Fibroblast of mammary gland (primary cell): ENCODE data around the gene SERGEF.

Source experiments
- DNase-seq: peaks from one replicate; pipeline ENCODE4 v3.0.0-alpha.2; 2010; ENCODE audit warnings: low read depth
- H3K4me3 ChIP-seq: 2 replicates; pipeline ENCODE4 v1.5.1; 2011; ENCODE audit warnings: low read depth, mild to moderate bottlenecking, low read length, moderate library complexity; ENCODE audit not compliant: control insufficient read depth
- TF ChIP-seq, protein P1 (sequence below): conservative IDR thresholded peaks from 2 replicates; pipeline ENCODE4 v1.5.1; 2011; ENCODE audit warnings: low read depth, low read length, inconsistent platforms; ENCODE audit not compliant: control insufficient read depth, insufficient read depth

The SERGEF gene

DNA sequence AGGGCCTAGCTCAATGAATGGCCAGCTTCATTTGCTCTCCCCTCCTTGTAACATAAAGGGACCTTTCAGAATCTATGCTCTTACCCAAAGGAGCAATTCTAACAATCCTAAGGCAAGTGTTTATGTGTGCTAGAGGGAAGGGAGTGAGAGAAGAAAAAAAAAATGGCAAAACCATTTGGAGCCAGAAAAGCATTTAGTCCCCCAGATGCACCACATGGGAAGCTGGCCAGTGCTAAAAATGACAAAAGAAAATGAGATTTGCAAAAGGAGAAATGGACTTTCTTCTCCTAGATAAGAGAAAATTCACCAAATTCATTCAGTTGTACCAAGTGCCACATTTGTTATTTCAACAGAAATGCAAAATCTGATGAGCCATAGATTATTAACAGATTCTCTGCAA, 52.8 kb downstream of the SERGEF start:
- TF ChIP-seq, protein P1, sequence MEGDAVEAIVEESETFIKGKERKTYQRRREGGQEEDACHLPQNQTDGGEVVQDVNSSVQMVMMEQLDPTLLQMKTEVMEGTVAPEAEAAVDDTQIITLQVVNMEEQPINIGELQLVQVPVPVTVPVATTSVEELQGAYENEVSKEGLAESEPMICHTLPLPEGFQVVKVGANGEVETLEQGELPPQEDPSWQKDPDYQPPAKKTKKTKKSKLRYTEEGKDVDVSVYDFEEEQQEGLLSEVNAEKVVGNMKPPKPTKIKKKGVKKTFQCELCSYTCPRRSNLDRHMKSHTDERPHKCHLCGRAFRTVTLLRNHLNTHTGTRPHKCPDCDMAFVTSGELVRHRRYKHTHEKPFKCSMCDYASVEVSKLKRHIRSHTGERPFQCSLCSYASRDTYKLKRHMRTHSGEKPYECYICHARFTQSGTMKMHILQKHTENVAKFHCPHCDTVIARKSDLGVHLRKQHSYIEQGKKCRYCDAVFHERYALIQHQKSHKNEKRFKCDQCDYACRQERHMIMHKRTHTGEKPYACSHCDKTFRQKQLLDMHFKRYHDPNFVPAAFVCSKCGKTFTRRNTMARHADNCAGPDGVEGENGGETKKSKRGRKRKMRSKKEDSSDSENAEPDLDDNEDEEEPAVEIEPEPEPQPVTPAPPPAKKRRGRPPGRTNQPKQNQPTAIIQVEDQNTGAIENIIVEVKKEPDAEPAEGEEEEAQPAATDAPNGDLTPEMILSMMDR = no peak
- DNase-seq = no peak
- no peak overlapping the region for H3K4me3 ChIP-seq

DNA sequence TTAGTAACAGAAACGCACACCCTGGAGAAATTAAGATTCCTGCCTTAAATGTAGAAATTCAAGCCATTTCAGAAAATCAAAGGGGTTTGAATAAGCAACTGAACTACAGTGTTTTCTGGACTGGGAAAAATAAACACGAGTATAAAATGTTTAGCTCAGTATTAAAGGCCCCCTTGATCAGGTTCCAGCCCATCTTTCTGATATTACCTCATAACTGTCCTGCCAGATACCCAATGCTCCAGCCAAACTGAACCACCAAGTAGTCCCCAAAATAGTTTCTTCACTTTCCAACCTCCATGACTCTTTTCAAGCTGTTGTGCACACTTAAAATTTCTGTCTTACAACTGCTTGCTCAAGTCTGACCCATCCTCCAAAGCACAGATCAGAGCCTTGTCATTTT, 54.4 kb downstream of the SERGEF start:
- DNase-seq = no peak
- H3K4me3 ChIP-seq = no peak overlapping the region
- TF ChIP-seq, protein P1 = no peak

DNA sequence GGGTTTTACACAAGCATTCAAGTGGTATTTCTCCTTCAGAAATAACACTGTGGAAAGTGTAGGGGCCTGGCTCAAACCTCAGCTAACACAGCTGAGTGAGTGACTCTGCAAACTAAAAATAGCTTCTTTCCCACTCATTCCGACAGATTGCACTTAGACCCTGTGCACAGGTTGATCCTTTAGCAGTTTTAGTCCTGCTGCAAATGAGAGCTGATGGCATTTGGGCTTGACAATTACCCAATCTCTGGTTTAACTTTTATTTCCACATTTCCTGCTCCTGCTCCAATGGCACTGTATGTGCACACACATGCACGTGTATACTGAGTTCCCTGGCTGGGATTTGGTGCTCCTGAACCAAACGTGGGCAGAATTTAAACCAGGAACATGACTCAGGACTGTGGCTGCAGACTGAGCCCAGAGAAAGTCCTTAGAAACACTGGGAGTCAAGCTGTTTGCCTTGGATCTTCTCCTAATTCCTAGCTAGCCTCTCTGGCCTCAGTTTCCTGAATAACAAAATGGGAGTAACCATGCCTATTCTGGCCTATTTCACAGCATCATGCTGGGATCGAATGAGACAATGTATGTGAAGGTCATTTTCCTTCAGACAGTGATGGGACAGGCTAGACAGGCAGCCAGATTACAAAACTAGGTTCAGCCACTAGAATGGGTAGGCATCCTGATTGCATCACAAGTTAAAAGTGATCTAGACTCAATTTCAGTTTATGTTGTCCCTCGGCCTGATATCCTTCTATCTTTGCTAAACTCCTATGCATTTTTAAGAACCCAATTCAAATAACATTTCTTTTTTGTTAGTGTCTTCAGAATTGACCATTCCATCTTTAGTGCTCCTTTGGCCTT, 58.2 kb downstream of the SERGEF start:
- H3K4me3 ChIP-seq = no peak overlapping the region
- peak; percentile 36 for DNase-seq
- TF ChIP-seq, protein P1 = no peak

DNA sequence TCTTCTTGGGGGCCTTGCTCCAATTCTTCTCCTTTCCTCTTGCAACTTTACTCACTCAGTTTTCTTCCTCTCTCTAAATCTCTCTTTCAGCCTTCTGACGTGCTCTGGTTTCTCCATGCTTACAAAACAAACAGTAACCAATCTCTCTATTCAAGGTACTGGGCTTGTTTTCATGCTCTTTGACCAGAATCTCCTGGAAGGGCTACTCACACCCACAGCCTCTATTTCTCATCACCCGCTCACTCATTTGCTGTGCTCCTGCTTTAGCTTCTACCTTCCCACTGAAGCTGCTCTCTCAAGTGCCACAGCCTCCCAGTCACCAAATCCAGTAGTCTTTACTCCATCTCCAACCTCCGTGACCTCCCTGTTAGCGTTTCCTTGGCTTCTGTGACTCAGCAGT, 60.4 kb downstream of the SERGEF start:
- H3K4me3 ChIP-seq = no peak overlapping the region
- DNase-seq = no peak
- TF ChIP-seq, protein P1 = no peak

DNA sequence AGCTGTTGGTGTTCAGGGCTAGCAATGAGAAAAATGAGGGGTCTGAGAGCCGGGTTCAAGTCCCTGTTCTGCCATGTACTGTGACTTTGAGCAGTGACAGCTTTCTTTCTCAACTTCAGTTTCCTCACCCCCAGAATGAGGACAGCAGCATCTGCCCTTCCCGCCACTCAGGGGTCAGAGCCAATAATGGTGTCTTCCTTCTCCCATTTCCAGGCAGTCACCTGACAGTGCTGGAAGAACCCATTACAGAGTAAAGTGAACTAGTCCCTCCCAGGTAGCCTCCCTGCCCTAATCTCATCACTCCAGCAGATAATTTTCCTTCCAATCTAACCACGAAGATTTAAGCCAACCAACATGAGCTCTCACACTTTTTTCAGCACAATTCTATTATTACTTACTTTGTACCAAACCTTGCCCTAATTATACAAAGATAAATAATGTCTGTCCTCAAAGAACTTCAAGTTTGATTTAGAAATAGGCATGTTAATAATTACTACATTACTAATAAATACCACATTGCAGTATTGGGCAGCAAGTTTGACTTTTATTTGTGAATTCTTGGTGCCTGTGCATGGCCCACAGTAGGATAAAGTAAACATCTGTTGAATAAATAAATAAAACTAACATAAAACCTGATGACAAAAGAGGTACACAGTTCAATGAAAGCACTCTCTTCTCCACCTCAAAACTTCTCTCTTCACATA, 61.0 kb downstream of the SERGEF start:
- TF ChIP-seq, protein P1 = no peak
- H3K4me3 ChIP-seq = no peak overlapping the region
- no peak for DNase-seq

DNA sequence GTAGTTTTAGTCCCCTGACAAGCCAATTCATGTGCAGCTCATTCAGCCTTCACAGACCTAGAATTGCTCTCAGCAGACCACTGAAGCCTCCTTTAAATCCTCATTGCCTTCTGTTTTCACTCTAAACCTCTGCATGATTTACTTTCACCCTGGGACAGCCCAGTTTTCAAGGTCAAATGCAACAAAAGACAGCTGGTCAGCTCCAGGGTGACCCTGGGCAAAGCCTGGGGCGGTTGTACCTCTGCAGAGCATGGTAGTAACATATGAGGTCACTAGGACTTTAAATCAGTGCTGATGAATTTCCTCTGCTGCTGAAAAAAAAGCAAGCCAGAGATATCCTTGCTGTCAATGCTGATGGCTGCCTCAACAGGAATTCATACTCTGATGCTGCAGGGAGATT, 62.2 kb downstream of the SERGEF start:
- DNase-seq = no peak

More for the DNA sequence above, 62.2 kb downstream of the SERGEF start:
- H3K4me3 ChIP-seq = no peak overlapping the region
- TF ChIP-seq, protein P1 = no peak
